ENCODE data around the gene BMPR1B.

BMPR1B gene

DNA sequence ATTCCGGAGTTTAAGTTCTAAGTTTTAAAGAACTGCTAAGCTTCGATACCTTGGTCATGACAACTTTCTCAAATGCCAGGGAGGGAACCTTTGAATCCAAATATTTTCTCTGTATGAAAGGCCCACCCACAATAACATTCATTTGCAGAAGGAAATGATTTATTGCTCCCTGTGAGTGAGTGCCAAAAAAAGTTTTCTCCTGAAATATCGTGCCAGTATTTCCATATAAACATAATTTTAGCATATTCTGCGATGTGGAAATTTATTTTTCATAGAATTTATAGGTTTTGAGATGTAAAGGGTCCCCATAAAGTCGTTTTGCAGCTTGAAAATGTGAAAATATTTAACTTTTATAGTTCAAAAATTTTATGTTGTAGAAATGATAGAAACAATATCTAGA lies 53.9 kb downstream of the BMPR1B start:
- DNase-seq (ENCODE audit: low spot score), result no peak

DNA sequence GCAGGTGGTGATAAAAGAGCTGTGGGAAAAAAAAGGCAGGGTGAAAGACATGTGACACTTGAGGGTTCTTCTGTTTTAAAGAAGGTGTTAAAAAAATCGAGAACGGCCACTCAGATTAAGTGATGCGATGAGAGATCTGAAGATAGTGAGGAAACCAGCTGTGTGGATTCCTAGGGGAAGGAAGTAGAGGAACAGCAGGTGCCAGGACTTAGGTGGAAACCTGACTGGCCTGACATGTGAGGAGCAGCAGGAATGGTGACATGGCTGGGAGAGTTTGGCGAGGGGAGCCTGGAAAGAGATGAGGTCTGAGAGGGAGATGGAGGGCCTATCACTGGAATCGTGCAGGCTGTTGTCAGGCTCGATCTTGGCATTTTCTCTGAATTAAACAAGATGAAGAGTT lies 55.5 kb downstream of the BMPR1B start:
- DNase-seq (ENCODE audit: low spot score), result no peak
- TF ChIP-seq CTCF (IDR thresholded peaks at IDR 0.05; ENCODE audit: extremely low read depth, missing control alignments), result no peak

More for the DNA sequence above, 53.9 kb downstream of the BMPR1B start:
- TF ChIP-seq CTCF (IDR thresholded peaks at IDR 0.05; ENCODE audit: extremely low read depth, missing control alignments), result no peak

DNA sequence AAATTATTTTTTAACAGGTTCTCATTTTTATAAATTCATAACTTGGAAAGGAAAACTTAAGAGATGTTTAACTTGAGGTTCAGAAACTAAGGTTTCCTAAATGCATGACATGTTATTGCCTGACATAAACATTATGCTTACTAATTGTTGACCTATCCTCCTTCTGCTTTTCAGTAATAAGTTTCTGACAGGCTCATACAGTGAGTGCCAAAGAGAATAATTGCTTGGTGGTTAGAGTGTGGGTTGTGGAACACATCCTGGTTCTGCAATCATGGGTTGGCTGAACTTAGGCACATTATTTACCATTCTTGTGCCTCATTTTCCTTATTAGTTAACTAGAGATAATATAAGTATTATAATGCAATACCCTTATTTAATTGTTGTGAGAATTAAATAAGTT lies 56.5 kb downstream of the BMPR1B start:
- no peak for TF ChIP-seq CTCF (IDR thresholded peaks at IDR 0.05; ENCODE audit: extremely low read depth, missing control alignments)
- no peak for DNase-seq (ENCODE audit: low spot score)

GRCh38 chr4:94819371-94820168 lies 61.8 kb downstream of the BMPR1B start:
- no peak for TF ChIP-seq CTCF (IDR thresholded peaks at IDR 0.05; ENCODE audit: extremely low read depth, missing control alignments)
- DNase-seq (ENCODE audit: low spot score), result no peak

DNA sequence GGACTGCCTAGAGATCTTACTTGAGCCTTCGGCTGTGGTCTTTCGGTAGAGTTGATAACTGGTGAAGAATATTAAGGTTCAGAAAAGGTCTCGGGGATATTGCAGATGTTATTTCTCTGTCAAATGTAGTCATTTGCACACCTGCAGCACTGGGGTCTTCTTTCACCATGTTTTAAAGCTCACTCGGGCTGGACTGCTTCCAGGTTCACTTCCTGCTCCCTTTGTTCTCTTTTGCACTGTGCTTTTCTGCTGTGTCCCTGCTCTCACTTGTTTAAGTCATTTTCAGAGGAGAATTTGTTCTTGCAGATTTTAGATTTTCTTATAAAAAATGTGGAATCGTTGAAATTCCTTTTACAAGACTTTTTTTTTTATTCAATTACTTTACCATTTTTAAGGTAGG lies 68.5 kb downstream of the BMPR1B start:
- TF ChIP-seq CTCF (IDR thresholded peaks at IDR 0.05; ENCODE audit: extremely low read depth, missing control alignments), result no peak
- DNase-seq (ENCODE audit: low spot score), result no peak

DNA sequence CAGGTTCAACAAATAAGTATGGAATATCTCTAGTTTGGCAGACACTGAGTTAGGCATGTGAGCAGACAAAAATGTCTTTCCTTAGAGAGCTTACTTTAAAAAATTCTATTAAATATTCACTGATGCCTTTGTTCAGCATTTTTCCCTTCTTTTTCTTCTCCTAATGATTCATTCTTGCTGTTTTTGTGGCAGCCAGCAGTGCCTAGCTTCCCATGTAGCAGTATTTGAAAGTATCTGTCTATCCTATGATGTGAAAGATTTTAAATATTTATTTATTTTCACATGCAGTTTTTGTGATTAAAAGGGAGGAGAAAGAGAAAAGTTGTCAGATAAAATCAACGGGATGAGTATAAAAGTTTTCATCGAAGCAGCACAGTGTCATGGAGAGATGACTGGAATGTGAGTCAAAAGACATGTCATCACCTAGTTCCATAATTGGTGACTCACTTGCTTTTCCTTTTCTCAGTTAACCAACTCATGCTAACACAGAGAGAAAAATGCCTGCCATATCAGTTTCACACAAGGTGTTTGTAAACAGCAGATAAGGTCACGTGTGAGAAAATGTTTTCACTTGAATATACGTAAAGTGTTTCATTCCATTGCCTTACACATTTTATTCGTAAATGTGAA lies 69.8 kb downstream of the BMPR1B start:
- TF ChIP-seq CTCF (IDR thresholded peaks at IDR 0.05; ENCODE audit: extremely low read depth, missing control alignments), result no peak
- no peak for DNase-seq (ENCODE audit: low spot score)

GRCh38 chr4:94828882-94829281 lies 71.1 kb downstream of the BMPR1B start:
- no peak for TF ChIP-seq CTCF (IDR thresholded peaks at IDR 0.05; ENCODE audit: extremely low read depth, missing control alignments)
- DNase-seq (ENCODE audit: low spot score), result no peak
